Activated CD8-positive, alpha-beta T cell treated with anti-CD3 and anti-CD28 coated beads, Interleukin-2, amount 10 ng/mL, durations not matched to agents 7 days and 5 days (primary cell): ENCODE data around the gene CEP112. TPM values are rescaled to one million over a fixed set of nuclear protein-coding genes. Genes with fewer than 3 reads are reported as not detected.
"Not testable (repeated sequence)": the region's sequence is repeated elsewhere in the genome, so short reads cannot be mapped to it uniquely, and the experiment has no call there.

Source experiments
- ATAC-seq: fragments of 150-1000 bp; cut with Tn5 transposase; one replicate; pipeline ENCODE4 v1.10.0; 2021; ENCODE audit warnings: moderate library complexity
- CTCF ChIA-PET: fragments of 350-600 bp; sonication (Branson Sonifier 250); formaldehyde crosslinking; loops from one replicate; lab custom pipeline; 2021; ENCODE audit warnings: antibody characterized with exemption; lab: Charles Lee
- POLR2A ChIA-PET: fragments of 350-600 bp; sonication (Branson Sonifier 250); formaldehyde crosslinking; loops from one replicate; lab custom pipeline; 2021; ENCODE audit warnings: antibody characterized with exemption; lab: Charles Lee
- DNase-seq: peaks from one replicate; pipeline ENCODE4 v3.0.0-alpha.2; 2020
- H3K27ac Mint-ChIP-seq: one replicate; pipeline ENCODE4 v1.8.0; 2021; ENCODE audit warnings: mild to moderate bottlenecking, mixed read lengths
- H3K27me3 Mint-ChIP-seq: one replicate; pipeline ENCODE4 v1.8.0; 2021; ENCODE audit warnings: low read depth, mixed read lengths
- H3K36me3 Mint-ChIP-seq: one replicate; pipeline ENCODE4 v1.8.0; 2021; ENCODE audit warnings: low read depth, mixed read lengths
- H3K4me1 Mint-ChIP-seq: one replicate; pipeline ENCODE4 v1.8.0; 2021; ENCODE audit warnings: low read depth, mixed read lengths
- H3K4me3 Mint-ChIP-seq: one replicate; pipeline ENCODE4 v1.8.0; 2021; ENCODE audit warnings: mild to moderate bottlenecking, mixed read lengths
- H3K9me3 Mint-ChIP-seq: one replicate; pipeline ENCODE4 v1.8.0; 2022; ENCODE audit warnings: mixed read lengths; ENCODE audit not compliant: insufficient read depth
- total RNA-seq, 2 experiments: library from RNA; stranded (reverse); gene quantifications; one replicate each; pipeline ENCODE4 v1.2.3, GENCODE V29; 2021

Gene CEP112
- total RNA-seq, 2 experiments from 2014 or later = 2.3 to 2.7 TPM

DNA sequence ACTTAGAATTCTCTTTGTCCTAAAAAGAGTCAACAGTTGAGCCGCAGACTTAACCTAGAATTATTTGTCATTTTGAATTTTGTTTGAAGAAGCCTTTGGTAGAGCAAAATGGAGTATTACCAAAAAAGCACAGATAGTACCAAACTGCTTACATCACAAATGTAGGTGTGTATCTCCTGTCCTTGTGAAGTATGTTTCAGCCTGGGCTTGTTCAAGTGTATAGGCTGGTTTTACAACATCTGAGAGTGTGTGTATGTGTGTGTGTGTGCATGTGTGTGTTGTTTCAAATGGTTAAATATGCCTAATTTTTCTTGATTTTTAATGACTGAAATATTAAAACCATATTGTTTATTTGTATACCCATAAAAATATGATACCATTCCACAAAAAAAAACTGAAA lies 441.8 kb downstream of the CEP112 start:
- Mint-ChIP-seq H3K9me3 (no peaks in the 10 kb centered on the region), H3K27ac (no peak overlapping the region), H3K27me3 (peaks cover 3% of the 10 kb centered on the region), H3K36me3 (no peaks in the 10 kb centered on the region), H3K4me3 (no peak overlapping the region), H3K4me1 (peaks cover 9% of the 10 kb centered on the region)
- POLR2A ChIA-PET = no interaction called here
- CTCF ChIA-PET = no interaction called here
- ATAC-seq = no peak
- DNase-seq = no peak

DNA sequence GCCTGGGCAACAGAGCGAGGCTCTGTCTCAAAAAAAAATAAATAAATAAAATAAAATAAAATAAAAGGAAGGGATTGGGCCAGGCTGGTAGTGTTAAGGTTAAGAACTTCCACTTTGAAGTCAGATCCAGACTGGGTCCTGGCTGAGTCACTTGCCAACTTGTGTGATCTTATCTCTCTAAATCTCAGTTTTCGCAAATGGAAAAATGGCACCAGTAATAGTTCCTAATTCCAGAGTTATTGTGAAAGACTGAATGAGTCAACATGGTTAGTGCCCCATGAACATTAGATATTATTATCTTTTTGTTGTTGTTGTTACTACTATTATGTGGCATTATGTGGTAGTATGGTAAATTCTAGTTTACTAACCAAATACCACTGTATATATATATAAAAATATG lies 442.5 kb downstream of the CEP112 start:
- no peak for ATAC-seq
- CTCF ChIA-PET = no interaction called here
- Mint-ChIP-seq H3K4me3 (no peak overlapping the region), H3K36me3 (no peaks in the 10 kb centered on the region), H3K4me1 (peaks cover 9% of the 10 kb centered on the region), H3K27ac (no peak overlapping the region), H3K27me3 (peaks cover 3% of the 10 kb centered on the region), H3K9me3 (no peaks in the 10 kb centered on the region)
- POLR2A ChIA-PET = no interaction called here
- no peak for DNase-seq

DNA sequence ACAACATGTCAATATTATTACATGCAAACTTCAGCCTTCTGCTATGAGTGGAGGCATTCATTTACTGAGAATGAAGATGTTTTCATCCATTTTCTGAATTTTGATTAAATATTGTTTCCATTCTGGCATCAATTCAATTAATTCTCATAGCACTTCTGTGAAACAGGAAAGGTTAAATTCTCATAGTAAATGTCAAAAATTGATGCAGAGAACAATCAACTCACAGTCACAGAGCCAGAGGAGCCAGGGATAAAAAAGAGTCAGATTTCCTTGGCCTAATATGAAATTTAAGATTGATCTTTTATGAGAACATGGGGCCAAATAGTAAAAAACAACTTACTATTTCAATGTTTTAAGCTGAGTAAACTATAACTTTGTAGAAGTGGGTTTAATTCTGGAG lies 446.7 kb downstream of the CEP112 start:
- Mint-ChIP-seq H3K36me3 (no peaks in the 10 kb centered on the region), H3K4me3 (no peak overlapping the region), H3K27ac (no peak overlapping the region), H3K4me1 (peaks cover 12% of the 10 kb centered on the region), H3K9me3 (no peaks in the 10 kb centered on the region), H3K27me3 (peaks cover 3% of the 10 kb centered on the region)
- ATAC-seq = no peak
- ChIA-PET CTCF (no interaction called here), POLR2A (no interaction called here)
- no peak for DNase-seq

DNA sequence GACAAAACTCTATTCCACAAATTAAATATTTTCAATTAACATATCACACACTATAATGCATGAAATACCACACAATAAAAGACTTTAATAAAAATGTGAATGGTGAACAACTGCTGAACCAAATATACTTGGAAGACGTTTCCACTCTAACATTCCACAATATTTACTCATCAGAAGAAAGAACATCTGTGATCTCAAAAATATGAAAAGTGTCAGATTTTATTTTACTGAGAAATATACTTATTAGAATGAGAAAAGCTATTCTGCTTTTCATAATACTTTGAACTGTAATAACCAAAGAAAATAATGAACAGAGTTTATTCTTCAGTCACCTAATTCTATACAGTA lies 448.7 kb downstream of the CEP112 start:
- DNase-seq = no peak
- no peaks in the 10 kb centered on the region for H3K36me3 Mint-ChIP-seq
- ChIA-PET POLR2A (no interaction called here), CTCF (no interaction called here)
- no peak overlapping the region for H3K27ac Mint-ChIP-seq
- H3K27me3 Mint-ChIP-seq = peaks cover 3% of the 10 kb centered on the region
- no peak for ATAC-seq
- no peaks in the 10 kb centered on the region for H3K9me3 Mint-ChIP-seq
- H3K4me3 Mint-ChIP-seq = no peak overlapping the region
- peaks cover 12% of the 10 kb centered on the region for H3K4me1 Mint-ChIP-seq

DNA sequence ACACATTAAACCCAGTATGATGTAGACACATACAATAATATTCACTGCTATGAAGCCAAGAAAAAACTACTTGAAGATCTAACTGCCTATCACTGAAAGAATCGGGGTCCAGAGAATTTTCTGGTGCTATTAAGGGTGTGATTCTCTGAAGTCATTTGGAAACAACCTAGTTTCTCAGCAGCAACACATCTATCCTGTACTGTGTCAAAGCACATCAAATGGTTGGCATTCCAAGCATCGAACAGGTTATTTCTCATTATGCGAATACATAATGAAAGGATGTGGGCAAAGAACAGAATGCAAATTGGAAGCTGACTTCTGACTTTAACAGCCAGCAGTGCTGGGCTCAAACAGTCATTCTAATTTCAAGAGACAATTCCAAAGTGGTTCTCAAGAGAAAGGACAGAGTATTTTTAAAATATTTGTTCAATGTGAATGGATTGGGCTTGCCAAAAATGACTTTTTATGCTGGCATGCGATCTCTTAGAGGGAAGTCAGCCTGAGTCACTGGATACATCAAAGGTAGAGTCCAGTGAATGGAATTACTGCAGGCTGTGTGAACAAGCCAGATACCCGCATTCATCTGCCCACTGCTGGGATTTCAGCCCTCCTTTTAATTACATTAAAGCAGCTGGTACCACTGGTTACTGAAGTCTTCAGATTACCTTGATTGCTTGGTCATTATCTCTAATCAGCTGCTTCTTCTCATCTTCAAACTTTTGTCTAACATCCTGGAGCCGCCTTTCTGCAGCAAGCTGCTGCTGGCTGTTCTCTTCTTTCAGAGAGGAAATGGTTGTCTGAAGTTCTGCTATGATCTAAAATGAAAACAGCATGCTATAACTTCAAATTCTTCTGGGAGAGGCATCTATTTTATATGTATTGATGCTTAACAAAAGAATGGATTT lies 449.3 kb downstream of the CEP112 start:
- ChIA-PET CTCF (no interaction called here), POLR2A (no interaction called here)
- Mint-ChIP-seq H3K27me3 (peaks cover 3% of the 10 kb centered on the region), H3K4me1 (peaks cover 12% of the 10 kb centered on the region), H3K36me3 (no peaks in the 10 kb centered on the region), H3K27ac (no peak overlapping the region), H3K9me3 (no peaks in the 10 kb centered on the region), H3K4me3 (no peak overlapping the region)
- DNase-seq (no peak), ATAC-seq (no peak)

DNA sequence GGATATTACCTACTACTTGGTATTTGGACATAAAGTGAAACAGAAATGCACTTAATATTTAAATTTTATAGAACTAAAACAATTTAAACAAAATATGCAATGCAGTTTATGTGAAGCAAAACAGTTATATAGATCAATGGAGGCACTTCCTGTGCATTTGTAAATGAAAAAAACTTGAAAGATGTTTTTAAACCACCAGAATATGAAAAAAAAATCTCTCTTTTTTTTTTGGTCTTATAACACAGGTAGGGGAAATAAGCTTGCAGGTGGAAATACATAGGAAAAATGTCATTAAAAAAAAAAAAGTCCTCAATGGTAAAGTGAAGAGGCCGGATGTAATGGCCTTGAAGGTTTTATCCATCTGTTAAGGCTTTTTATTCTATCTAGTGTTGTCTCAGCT lies 450.2 kb downstream of the CEP112 start:
- Mint-ChIP-seq H3K27ac (no peak overlapping the region), H3K4me1 (peaks cover 12% of the 10 kb centered on the region), H3K9me3 (no peaks in the 10 kb centered on the region), H3K36me3 (no peaks in the 10 kb centered on the region), H3K27me3 (no peaks in the 10 kb centered on the region), H3K4me3 (no peak overlapping the region)
- DNase-seq = no peak
- ATAC-seq = no peak
- ChIA-PET POLR2A (no interaction called here), CTCF (no interaction called here)

DNA sequence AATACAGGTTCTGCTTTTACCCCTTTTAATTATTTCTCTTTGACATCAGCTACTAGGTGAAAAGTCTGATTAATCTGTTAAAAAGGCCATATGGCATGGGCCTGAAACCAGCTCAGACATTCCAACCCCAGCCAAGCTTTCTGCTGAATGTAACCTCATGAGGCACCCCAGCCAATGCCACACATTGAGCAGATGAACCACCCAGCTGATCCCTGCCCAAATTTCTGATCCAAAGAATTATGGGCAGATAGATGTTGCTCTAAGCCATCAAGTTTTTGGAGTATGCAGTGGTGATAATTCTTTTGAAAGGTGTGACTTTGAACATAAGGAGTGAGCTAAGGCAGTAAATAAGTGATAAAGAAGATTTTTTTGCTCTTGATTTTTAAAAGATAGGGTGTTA lies 452.9 kb downstream of the CEP112 start:
- Mint-ChIP-seq H3K36me3 (no peaks in the 10 kb centered on the region), H3K4me3 (no peak overlapping the region), H3K4me1 (peaks cover 12% of the 10 kb centered on the region), H3K9me3 (no peaks in the 10 kb centered on the region), H3K27me3 (peaks cover 1% of the 10 kb centered on the region), H3K27ac (no peak overlapping the region)
- ATAC-seq (no peak), DNase-seq (no peak)
- ChIA-PET POLR2A (no interaction called here), CTCF (no interaction called here)

DNA sequence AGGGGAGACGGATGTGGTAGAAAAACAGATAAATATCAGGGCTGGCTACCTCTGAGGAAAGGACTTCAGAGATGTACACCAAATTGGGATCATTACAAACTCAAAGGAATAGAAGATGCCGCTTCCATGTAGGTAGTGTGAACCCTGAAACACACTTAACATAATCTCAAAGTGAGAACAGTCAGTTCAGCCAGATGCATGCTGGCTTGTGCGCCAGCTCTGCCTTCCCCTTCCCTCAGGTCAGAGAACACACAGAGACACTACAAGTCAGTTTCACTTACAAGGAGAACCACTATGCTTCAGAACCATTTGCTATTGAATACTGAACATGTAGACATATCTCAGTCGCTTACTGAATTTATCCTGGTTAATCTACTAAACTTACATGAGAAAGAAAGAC lies 454.5 kb downstream of the CEP112 start:
- Mint-ChIP-seq H3K4me3 (no peak overlapping the region), H3K36me3 (no peaks in the 10 kb centered on the region)
- CTCF ChIA-PET = no interaction called here

DNA sequence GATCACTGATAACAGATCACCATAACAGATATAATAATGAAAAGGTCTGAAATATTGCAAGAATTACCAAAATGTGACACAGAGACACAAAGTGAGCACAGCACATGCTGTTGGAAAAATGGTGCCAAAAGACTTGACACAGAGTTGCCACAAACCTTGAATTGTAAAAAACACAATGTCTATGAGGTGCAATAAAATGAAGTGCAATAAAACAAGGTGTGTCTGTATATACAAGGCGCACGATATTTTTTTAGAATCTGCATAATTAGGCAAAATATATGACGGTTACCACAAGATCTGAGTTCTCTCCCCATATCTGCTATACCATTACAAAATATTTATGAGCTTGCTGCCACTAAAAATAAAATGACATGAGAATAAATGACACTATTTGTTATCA lies 458.6 kb downstream of the CEP112 start:
- ATAC-seq (no peak), DNase-seq (no peak)
- CTCF ChIA-PET = no interaction called here
- Mint-ChIP-seq H3K27me3 (peaks cover 2% of the 10 kb centered on the region), H3K4me3 (no peak overlapping the region), H3K9me3 (no peaks in the 10 kb centered on the region), H3K27ac (no peak overlapping the region), H3K36me3 (no peaks in the 10 kb centered on the region), H3K4me1 (peaks cover 10% of the 10 kb centered on the region)
- POLR2A ChIA-PET = no interaction called here

More for the DNA sequence above, 454.5 kb downstream of the CEP112 start:
- ATAC-seq (no peak), DNase-seq (no peak)
- Mint-ChIP-seq H3K27ac (no peak overlapping the region), H3K9me3 (no peaks in the 10 kb centered on the region), H3K27me3 (peaks cover 2% of the 10 kb centered on the region), H3K4me1 (peaks cover 11% of the 10 kb centered on the region)
- POLR2A ChIA-PET = no interaction called here

DNA sequence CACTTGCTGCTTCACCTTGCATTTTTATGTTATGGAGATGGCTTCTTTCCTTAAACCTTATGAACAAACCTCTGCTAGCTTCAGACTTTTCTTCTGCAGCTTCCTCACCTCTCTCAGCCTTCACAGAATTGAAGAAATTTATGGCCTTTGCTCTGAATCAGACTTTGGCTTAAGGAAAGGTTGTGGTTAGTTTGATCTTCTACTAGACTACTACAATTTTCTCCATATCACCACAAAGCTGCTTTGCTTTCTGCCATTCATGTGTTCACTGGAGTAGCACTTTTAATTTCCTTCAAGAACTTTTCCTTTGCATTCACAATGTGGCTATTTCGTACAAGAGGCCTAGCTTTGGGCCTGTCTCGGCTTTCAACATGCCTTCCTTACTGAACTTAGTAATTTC lies 459.3 kb downstream of the CEP112 start:
- H3K36me3 Mint-ChIP-seq, H3K4me1 Mint-ChIP-seq, CTCF ChIA-PET, POLR2A ChIA-PET, H3K27me3 Mint-ChIP-seq, H3K4me3 Mint-ChIP-seq, H3K9me3 Mint-ChIP-seq, ATAC-seq, DNase-seq, H3K27ac Mint-ChIP-seq: not testable (repeated sequence)

DNA sequence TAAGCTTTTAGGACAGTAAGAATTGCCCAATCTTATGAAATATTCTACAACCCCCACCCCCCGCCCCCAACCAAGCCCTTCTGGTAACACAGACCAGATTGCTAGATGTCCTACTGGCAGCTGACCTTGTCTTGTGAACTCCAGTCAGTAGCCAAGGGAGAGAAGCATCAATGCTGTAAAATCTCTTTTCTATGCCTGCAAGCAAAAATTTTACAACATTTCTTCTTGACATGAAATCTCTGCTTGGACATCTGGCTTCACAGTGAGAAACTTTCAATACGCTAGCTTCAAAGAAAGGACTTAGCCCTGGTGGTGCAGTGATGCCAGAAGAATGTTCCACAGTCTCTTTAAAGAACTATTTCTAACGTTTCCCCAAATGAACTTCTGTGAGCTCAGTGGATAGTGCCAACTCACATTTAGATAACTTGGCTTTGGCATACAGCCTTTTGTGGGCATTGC lies 461.2 kb downstream of the CEP112 start:
- no peaks in the 10 kb centered on the region for H3K9me3 Mint-ChIP-seq
- H3K27me3 Mint-ChIP-seq = peaks cover 2% of the 10 kb centered on the region
- no peak overlapping the region for H3K27ac Mint-ChIP-seq
- DNase-seq (no peak), ATAC-seq (no peak)
- H3K36me3 Mint-ChIP-seq = no peaks in the 10 kb centered on the region
- no peak overlapping the region for H3K4me3 Mint-ChIP-seq
- POLR2A ChIA-PET = no interaction called here
- peaks cover 10% of the 10 kb centered on the region for H3K4me1 Mint-ChIP-seq
- CTCF ChIA-PET = no interaction called here

DNA sequence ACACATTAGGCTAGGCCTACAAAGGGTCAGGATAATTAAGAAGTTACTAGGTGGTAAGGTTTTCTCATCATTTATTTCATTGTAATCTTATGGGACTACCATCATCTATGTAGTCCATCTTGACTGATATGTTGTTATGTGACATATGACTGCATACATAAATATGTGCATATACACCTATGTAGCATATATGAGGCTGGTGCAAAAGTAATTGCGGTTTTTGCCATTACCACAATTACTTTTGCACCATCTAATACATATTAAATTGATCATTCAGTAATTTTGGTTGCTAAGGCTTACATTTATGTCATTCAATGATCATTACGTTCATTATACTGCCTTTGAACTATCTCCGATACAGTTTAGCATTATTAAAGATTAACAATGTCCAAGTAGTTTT lies 462.7 kb downstream of the CEP112 start:
- ChIA-PET CTCF (interaction anchor here (1.1 kb wide), 1 partner anchor 435 kb away, joined by 3 read pairs; no protein-coding TSS in a partner anchor), POLR2A (no interaction called here)
- Mint-ChIP-seq H3K4me1 (peaks cover 10% of the 10 kb centered on the region), H3K9me3 (no peaks in the 10 kb centered on the region), H3K27me3 (peaks cover 5% of the 10 kb centered on the region), H3K4me3 (no peak overlapping the region), H3K36me3 (no peaks in the 10 kb centered on the region), H3K27ac (no peak overlapping the region)
- DNase-seq (no peak), ATAC-seq (no peak)
